Measurements from ENCODE around the gene IL31RA.

GRCh38 chr5:55869847-55870246 lies 18.7 kb downstream of the IL31RA start:
- TF ChIP-seq POU6F1 (CRISPR knock-in tag; IDR thresholded peaks at IDR 0.05; ENCODE audit: borderline replicate concordance, low read depth) (no peak), CREB5 (CRISPR knock-in tag; IDR thresholded peaks at IDR 0.05; ENCODE audit: low read depth) (no peak), ZNF8 (CRISPR knock-in tag; IDR thresholded peaks at IDR 0.05) (no peak), ZFP3 (CRISPR knock-in tag; IDR thresholded peaks at IDR 0.05) (no peak), SNAI2 (CRISPR knock-in tag; IDR thresholded peaks at IDR 0.05) (no peak), ZFP30 (CRISPR knock-in tag; IDR thresholded peaks at IDR 0.05) (no peak), ZNF565 (CRISPR knock-in tag; conservative IDR thresholded peaks at IDR 0.05; ENCODE audit: low read depth) (no peak), OSR1 (CRISPR knock-in tag; IDR thresholded peaks at IDR 0.05) (no peak), PATZ1 (CRISPR knock-in tag; IDR thresholded peaks at IDR 0.05; ENCODE audit: borderline replicate concordance) (no peak), CSRNP3 (CRISPR knock-in tag; IDR thresholded peaks at IDR 0.05) (no peak), BACH2 (CRISPR knock-in tag; IDR thresholded peaks at IDR 0.05; ENCODE audit: borderline replicate concordance) (no peak), RARB (CRISPR knock-in tag; IDR thresholded peaks at IDR 0.05) (no peak), TSHZ2 (CRISPR knock-in tag; IDR thresholded peaks at IDR 0.05) (no peak)
